ENCODE results near the gene SMIM27. TPM values are rescaled to one million over a fixed set of nuclear protein-coding genes. Genes with fewer than 3 reads are reported as not detected.
A peak's percentile ranks its signal among the peaks of the same experiment; 100 is the strongest.

The SMIM27 gene
- total and polyA plus RNA-seq, 2 of the 13 experiments (the other 11 are each of a cell fraction or from before 2014, with no cell fraction given): 17.9 to 19.0 TPM

- TF ChIP-seq, protein P1, sequence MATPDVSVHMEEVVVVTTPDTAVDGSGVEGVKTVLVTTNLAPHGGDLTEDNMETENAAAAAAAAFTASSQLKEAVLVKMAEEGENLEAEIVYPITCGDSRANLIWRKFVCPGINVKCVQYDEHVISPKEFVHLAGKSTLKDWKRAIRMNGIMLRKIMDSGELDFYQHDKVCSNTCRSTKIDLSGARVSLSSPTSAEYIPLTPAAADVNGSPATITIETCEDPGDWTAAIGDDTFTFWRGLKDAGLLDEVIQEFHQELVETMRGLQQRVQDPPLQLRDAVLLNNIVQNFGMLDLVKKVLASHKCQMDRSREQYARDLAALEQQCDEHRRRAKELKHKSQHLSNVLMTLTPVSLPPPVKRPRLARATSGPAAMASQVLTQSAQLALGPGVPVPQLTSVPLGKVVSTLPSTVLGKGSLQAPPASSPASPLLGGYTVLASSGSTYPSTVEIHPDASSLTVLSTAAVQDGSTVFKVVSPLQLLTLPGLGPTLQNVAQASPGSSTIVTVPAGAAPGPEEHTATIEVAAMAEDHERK (CRISPR knock-in tag; IDR thresholded peaks at IDR 0.05; ENCODE audit: low read depth): 0 out of 2 replicates have a peak, but pooled peaks have one; percentile 22
- TF ChIP-seq SALL1 (CRISPR knock-in tag; IDR thresholded peaks at IDR 0.05) (peak; percentile 74), ATF2 (CRISPR knock-in tag; IDR thresholded peaks at IDR 0.05) (0 out of 2 replicates have a peak, but pooled peaks have one; percentile 58), MAX (IDR thresholded peaks at IDR 0.05) (peak; percentile 72), SP4 (CRISPR knock-in tag; IDR thresholded peaks at IDR 0.05) (peak; percentile 46; the same call in 1 of the 2 replicates), ZNF761 (CRISPR knock-in tag; conservative IDR thresholded peaks at IDR 0.05) (no peak), HOMEZ (CRISPR knock-in tag; IDR thresholded peaks at IDR 0.05; ENCODE audit: low read depth) (0 out of 2 replicates have a peak, but pooled peaks have one; percentile 18), MTF2 (CRISPR knock-in tag; IDR thresholded peaks at IDR 0.05; ENCODE audit: borderline replicate concordance) (peak; percentile 75; the same call in 1 of the 2 replicates), TRIM22 (IDR thresholded peaks at IDR 0.05) (no peak), ZNF883 (CRISPR knock-in tag; IDR thresholded peaks at IDR 0.05; ENCODE audit: not compliant biosample characterization) (peak; percentile 76), AFF4 (CRISPR knock-in tag; IDR thresholded peaks at IDR 0.05) (0 out of 2 replicates have a peak, but pooled peaks have one; percentile 16)
- TF ChIP-seq, protein P2, sequence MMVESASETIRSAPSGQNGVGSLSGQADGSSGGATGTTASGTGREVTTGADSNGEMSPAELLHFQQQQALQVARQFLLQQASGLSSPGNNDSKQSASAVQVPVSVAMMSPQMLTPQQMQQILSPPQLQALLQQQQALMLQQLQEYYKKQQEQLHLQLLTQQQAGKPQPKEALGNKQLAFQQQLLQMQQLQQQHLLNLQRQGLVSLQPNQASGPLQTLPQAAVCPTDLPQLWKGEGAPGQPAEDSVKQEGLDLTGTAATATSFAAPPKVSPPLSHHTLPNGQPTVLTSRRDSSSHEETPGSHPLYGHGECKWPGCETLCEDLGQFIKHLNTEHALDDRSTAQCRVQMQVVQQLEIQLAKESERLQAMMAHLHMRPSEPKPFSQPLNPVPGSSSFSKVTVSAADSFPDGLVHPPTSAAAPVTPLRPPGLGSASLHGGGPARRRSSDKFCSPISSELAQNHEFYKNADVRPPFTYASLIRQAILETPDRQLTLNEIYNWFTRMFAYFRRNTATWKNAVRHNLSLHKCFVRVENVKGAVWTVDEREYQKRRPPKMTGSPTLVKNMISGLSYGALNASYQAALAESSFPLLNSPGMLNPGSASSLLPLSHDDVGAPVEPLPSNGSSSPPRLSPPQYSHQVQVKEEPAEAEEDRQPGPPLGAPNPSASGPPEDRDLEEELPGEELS (CRISPR knock-in tag; IDR thresholded peaks at IDR 0.05): peak; percentile 46
- TF ChIP-seq, protein P3, sequence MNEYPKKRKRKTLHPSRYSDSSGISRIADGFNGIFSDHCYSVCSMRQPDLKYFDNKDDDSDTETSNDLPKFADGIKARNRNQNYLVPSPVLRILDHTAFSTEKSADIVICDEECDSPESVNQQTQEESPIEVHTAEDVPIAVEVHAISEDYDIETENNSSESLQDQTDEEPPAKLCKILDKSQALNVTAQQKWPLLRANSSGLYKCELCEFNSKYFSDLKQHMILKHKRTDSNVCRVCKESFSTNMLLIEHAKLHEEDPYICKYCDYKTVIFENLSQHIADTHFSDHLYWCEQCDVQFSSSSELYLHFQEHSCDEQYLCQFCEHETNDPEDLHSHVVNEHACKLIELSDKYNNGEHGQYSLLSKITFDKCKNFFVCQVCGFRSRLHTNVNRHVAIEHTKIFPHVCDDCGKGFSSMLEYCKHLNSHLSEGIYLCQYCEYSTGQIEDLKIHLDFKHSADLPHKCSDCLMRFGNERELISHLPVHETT (CRISPR knock-in tag; conservative IDR thresholded peaks at IDR 0.05): peak; percentile 77
Measured at GRCh38 chr9:32550562-32551275, 1.4 kb upstream of the SMIM27 start (continued).

Data from HepG2 (cell line).